Left renal cortex interstitium (tissue), 4 donors: ENCODE results near the gene GAS6. TPM values are rescaled to one million over a fixed set of nuclear protein-coding genes. Genes with fewer than 3 reads are reported as not detected.

Experiments
- DNase-seq, 4 donors: peaks; one replicate each; pipeline ENCODE4 v3.0.0-alpha.2; 2013; ENCODE audit warnings: low read depth in 4 of 4, low spot score in 2 of 4, missing footprints in 1 of 4
- polyA plus RNA-seq, 4 donors: library from polyadenylated mRNA; unstranded; fragments of 120-200 nt; gene quantifications; one replicate each; pipeline ENCODE4 v1.2.1, GENCODE V29; 2013; ENCODE audit not compliant: insufficient read length in 4 of 4

The GAS6 gene
- polyA plus RNA-seq, 4 donors: 24.6 to 38.4 (median 31.0) TPM

GRCh38 chr13:113783200-113783881, 80.5 kb downstream of the GAS6 start:
- no peak for DNase-seq

GRCh38 chr13:113782472-113782871, 81.4 kb downstream of the GAS6 start:
- DNase-seq: no peak

- DNase-seq: no peak
These were observed 82.3 kb downstream of the GAS6 start for GRCh38 chr13:113781571-113781970.

GRCh38 chr13:113777311-113778260, 86.3 kb downstream of the GAS6 start:
- no peak for DNase-seq

- DNase-seq: no peak
These were observed 87.4 kb downstream of the GAS6 start for GRCh38 chr13:113776231-113777125.

GRCh38 chr13:113775451-113776145, 88.3 kb downstream of the GAS6 start:
- DNase-seq: no peak

- no peak for DNase-seq
These were observed 89.4 kb downstream of the GAS6 start for GRCh38 chr13:113774177-113775107.

GRCh38 chr13:113771709-113772331, 92.1 kb downstream of the GAS6 start:
- no peak for DNase-seq

- DNase-seq: no peak
These were observed 92.9 kb downstream of the GAS6 start for GRCh38 chr13:113770937-113771336.

Other genes starting within 250 kb of the GAS6 start
- gene ATP4B, start 205.9 kb downstream of the GAS6 start, polyA plus RNA-seq: under 1 TPM; 0.36 to 0.82 (median 0.42) TPM
- gene GRK1, start 196.9 kb downstream of the GAS6 start, polyA plus RNA-seq: under 1 TPM; 0.11 to 0.19 (median 0.15) TPM
- gene TMEM255B, start 104.8 kb downstream of the GAS6 start, polyA plus RNA-seq: 1 to 10 TPM; 6.6 to 8.6 (median 7.6) TPM
- under 1 TPM; 0.06 to 0.40 (median 0.15) TPM for gene C13orf46, start 110.0 kb upstream of the GAS6 start, polyA plus RNA-seq